GM10266 (cell line): Measurements from ENCODE around the gene MCTP2.

Source experiments
- DNase-seq: peaks from one replicate; pipeline ENCODE4 v3.0.0; 2012; ENCODE audit errors: extremely low spot score
- TF ChIP-seq, protein P1 (sequence below): IDR thresholded peaks from 2 replicates; pipeline ENCODE4 v1.5.1; 2012; ENCODE audit warnings: mild to moderate bottlenecking, low read depth; ENCODE audit not compliant: control insufficient read depth, insufficient read depth; ENCODE audit errors: missing control alignments

The MCTP2 gene, protein sequence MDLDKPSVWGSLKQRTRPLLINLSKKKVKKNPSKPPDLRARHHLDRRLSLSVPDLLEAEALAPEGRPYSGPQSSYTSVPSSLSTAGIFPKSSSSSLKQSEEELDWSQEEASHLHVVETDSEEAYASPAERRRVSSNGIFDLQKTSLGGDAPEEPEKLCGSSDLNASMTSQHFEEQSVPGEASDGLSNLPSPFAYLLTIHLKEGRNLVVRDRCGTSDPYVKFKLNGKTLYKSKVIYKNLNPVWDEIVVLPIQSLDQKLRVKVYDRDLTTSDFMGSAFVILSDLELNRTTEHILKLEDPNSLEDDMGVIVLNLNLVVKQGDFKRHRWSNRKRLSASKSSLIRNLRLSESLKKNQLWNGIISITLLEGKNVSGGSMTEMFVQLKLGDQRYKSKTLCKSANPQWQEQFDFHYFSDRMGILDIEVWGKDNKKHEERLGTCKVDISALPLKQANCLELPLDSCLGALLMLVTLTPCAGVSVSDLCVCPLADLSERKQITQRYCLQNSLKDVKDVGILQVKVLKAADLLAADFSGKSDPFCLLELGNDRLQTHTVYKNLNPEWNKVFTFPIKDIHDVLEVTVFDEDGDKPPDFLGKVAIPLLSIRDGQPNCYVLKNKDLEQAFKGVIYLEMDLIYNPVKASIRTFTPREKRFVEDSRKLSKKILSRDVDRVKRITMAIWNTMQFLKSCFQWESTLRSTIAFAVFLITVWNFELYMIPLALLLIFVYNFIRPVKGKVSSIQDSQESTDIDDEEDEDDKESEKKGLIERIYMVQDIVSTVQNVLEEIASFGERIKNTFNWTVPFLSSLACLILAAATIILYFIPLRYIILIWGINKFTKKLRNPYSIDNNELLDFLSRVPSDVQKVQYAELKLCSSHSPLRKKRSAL

DNA sequence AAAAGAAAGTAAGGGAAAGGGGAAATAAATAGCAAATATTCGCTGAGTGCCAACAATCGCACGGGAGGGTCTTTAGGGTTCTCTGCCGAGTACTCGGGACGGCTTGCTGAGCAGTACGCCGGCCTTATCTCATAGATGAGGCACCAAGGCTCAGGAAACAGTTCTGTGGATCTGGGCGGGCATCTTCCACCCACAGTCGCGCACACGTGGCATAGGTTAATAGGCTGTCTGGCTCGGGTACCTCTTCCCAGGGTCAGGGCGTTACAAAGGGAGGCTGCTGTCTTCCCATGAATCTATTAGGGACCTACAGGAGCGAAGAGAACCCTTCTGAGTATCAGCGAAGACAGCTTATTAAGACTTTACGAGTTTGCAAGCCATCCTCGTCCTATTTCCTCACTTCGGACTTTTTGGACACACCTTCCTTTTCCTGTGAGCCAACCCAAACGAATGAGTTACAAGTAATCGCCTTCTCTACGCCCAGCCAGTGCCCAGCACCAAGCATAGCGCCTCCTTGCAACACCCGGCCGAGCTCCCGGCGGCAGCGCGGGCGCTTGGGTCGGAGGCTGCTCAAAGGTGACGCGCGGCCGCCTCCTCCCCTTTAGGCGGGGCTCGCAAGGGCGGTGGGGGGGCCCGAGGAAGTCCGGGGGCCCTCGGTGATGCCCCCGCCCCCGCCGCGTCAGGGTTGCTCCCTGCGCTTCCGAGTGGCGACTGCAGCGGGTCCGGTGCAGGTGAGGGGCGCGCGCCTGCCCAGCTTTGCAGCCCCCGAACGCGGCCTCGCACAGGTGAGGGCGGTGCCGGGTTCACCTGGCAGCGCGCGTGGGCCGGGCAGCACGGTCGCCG lies at the start of gene MCTP2:
Gene MCTP2 (plus strand): TSS at position 679 of the 840 bp plus-strand sequence. CDS start 66,705 bp downstream, outside the sequence.
- TF ChIP-seq, protein P1, sequence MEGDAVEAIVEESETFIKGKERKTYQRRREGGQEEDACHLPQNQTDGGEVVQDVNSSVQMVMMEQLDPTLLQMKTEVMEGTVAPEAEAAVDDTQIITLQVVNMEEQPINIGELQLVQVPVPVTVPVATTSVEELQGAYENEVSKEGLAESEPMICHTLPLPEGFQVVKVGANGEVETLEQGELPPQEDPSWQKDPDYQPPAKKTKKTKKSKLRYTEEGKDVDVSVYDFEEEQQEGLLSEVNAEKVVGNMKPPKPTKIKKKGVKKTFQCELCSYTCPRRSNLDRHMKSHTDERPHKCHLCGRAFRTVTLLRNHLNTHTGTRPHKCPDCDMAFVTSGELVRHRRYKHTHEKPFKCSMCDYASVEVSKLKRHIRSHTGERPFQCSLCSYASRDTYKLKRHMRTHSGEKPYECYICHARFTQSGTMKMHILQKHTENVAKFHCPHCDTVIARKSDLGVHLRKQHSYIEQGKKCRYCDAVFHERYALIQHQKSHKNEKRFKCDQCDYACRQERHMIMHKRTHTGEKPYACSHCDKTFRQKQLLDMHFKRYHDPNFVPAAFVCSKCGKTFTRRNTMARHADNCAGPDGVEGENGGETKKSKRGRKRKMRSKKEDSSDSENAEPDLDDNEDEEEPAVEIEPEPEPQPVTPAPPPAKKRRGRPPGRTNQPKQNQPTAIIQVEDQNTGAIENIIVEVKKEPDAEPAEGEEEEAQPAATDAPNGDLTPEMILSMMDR: peak; percentile 33
- DNase-seq: peak; percentile 57

DNA sequence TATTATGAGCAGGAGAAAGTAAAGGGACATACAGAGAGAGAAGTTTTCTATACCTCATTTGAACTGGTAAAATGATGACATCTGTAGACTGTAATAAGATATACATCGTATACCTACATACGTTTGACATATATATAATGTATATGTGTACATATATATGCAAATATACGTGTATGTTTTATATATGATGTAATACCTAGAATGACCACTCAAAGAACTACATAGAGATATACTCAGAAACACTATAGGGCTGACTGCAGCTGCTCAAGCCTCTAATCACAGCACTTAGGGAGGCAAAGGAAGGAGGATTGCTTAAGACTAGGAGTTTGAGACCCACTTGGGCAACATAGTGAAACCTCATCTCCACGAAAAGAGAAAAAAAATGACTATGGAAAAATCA lies 48.5 kb upstream of the MCTP2 start:
- TF ChIP-seq, protein P1: no peak

DNA sequence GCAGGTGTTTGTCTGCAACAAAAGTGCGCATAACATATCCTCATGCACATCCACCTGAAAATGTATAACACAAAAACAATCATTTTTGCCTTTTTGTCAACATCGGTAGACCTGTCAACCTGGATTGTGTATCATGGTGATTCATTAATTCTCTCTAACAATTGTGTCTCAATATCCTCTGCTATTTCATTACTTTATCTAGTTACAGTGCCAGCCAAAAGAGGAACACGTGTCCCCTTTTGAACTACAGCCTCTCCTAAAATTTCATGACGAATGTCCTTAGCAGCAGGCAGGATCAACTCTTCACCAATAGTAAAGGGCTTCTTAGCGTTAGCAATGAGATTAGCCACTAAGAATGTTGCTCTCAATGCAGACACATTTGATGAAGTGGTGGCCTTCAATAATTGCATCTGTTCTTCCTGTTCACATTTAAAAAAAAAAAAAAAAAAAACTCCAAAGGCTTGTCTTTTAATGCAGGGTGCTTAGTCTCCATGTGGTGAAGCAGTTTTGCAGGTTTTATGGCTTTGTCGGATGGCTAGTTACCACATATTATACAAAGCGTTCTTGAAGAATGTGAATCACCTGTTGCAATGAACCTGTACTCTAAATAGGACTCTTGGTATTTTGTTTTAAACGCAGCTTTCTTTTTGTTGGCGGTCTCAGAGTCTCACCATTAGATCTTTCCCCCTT lies 45.7 kb upstream of the MCTP2 start:
- no peak for DNase-seq
- TF ChIP-seq, protein P1: no peak

More for the DNA sequence above, 48.5 kb upstream of the MCTP2 start:
- no peak for DNase-seq

DNA sequence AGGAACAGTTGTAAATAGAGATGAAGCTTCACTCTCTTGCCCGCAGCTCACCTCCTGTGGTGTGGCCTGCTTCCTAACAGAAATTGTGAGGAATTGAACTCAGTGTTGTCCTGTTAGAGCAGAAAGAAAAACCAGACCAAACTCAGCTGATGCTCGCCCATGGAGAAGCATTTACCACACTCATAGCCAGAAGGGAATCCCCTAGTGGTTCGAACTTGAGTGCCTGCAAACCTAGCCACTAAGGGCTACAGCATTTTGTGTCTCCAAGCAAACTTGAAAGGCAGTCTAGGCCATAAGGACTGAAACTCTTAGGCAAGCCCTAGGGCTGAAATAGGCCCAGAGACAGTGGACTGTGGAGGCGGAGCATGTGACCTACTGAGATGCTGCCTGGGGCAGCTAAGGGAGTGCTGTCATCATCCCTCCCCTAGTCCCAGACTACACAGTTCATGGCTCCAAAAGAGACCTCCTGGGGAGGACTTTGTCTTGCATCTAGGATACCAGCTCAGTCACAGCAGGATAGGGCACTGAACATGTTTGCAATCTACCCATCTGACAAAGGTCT lies 44.5 kb upstream of the MCTP2 start:
- TF ChIP-seq, protein P1: no peak
- no peak for DNase-seq

DNA sequence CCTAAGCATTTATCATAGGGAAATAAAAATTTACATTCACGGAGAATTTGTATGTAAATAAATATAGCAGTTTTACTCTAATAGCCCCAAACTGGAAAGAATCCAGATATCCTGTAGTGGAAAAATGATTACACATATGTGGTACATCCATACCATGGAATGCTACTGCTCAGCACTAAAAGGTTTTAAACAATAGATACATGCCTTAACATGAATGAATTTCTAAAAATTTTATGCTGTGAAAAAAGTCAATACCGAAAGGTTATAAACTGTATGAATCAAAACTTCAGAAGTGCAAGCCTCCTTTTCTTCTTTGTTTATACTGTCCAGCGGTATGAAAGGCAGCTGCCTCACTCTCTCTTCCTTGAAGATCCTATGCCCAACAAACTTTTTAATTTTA lies 37.5 kb upstream of the MCTP2 start:
- TF ChIP-seq, protein P1: no peak
- DNase-seq: no peak

DNA sequence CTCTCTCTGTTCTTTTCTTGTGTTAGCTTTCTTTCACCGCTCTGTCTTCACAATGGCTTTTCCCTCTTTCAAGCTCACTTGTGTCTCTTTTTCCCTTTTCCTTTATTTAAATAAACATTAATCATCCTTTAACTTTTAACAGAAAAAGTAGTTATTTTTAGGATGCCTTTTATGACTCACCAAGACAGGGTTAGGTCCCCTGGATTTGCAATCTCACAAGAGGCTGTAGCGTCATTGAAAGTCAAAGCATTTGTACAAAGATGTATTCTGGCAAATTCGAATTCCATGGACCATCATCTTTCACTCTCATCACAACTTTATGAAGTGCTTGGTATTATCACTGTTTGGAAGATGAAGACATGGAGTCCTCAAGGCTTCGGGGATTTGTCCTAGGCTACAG lies 34.8 kb upstream of the MCTP2 start:
- no peak for DNase-seq
- TF ChIP-seq, protein P1: no peak
